ENCODE data around the gene IFT57.

GRCh38 chr3:108208831-108209230 is 13.4 kb downstream of the IFT57 start:
- TF ChIP-seq CTCF (IDR thresholded peaks at IDR 0.05; ENCODE audit: insufficient read depth, low read length, poor library complexity, severe bottlenecking) = no peak
- TF ChIP-seq EZH2phosphoT487 (conservative IDR thresholded peaks at IDR 0.05; ENCODE audit: low read length) = no peak

Measured in SU-DHL-6 (cell line).